HG03097 (cell line): ENCODE results near the gene PNP.
"Not testable (repeated sequence)": the region's sequence is repeated elsewhere in the genome, so short reads cannot be mapped to it uniquely, and the experiment has no call there.

Experiments used
- ATAC-seq: cut with Tn5 transposase; IDR thresholded peaks from one replicate; pipeline ENCODE4 v1.9.1; 2021; ENCODE audit not compliant: unreplicated experiment, low FRiP score

The PNP gene

DNA sequence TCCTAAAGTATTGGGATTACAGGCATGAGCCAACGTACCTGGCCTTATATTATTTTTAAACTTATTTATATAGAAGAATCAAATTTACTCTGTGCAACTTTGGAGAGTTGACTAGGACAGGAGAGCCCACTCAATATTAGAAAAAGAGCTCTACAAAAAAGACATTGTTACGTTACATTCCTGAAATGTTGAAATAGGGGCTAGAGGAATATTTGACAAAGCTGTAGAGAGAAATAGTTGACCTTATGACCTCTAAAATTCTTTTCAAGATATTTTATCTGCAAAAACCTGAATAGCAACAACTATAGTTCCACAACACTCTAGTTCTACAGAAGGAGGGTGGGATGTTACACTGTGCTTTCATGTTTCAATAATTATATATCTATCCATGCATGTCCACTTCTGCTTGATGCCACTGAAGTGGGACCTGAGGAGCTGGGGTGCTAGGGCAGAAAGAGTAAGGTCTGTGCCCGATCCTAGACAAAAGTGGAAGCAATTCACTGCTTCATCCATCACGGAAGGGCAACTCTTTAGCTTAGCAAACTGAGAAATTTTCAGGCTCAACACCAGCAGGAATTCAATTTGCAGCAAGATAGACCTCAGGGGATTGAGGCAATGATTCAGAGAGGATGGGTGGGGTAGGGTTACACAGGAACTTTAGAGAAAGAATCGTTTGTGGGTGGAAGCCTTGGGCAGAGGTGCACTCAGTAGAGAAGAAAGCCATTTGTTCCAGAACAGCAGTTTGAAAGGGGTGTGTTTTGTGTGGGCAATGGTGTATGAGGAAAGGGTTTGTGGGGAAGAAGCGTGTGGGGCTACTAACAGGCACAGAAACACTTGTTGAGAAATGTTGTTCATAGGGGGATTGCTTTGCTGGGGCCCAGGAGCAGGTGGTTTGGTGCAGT is 20.1 kb downstream of the PNP start:
- no peak for ATAC-seq

- no peak for ATAC-seq
Observed at GRCh38 chr14:20490563-20490962, 21.4 kb downstream of the PNP start.

DNA sequence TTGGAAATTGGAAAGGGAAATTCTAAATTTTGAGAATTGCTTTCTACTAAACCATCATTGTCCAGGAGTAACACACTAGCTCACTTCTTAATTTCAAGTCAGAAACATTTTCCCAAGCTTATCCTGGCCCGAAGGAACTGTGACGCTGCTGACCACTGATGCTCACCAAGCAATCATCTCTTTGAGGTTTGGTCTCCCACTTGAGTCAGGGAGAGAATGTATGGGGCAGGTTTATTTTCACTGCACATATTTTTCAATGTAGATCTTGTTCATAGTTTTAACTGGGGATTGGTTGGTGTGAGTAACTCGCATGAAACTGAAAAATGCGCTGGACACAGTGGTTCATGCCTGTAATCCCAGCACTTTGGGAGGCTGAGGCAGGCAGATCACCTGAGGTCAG is 23.3 kb downstream of the PNP start:
- ATAC-seq, result no peak

GRCh38 chr14:20493634-20494033 is 24.4 kb downstream of the PNP start:
- no peak for ATAC-seq

GRCh38 chr14:20494935-20495766 is 25.9 kb downstream of the PNP start:
- ATAC-seq, result no peak

DNA sequence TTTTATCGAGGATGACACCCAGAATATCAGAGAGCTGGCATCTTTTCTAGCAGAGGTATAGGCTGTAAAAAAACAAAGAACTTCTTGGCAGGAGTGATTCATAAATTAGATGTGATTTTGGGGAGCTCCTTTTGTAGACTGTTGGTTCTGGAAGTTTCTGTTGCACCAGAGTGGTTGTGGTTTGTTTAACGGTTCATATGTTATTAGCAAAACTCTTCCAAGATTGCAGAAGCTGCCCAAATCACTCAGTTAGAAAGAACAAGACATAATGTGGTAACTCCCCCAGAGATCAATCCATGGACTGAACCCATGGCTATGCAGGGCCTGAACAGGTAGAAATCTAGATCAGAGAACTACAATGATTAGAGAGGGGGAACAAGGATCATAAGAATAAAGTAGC is 29.4 kb downstream of the PNP start:
- ATAC-seq, result no peak

DNA sequence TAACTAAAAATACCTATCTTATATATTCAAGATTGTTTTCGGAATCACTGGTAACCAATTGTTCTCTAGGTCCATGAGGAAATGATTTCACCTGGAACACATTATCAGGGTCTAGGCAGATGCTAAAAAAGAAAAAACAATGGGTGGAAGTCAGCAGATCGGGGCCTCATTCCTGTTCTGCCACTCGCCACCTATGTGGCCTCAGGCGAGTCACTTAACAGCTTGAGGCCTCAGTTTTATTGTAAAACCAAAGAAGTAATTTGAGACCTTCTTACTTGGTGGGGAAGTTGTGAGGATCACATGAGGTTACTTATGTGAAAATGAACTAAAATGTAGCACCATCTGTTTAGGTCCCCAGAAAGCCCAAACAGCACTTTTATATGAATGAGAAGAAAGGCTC is 29.9 kb downstream of the PNP start:
- no peak for ATAC-seq

DNA sequence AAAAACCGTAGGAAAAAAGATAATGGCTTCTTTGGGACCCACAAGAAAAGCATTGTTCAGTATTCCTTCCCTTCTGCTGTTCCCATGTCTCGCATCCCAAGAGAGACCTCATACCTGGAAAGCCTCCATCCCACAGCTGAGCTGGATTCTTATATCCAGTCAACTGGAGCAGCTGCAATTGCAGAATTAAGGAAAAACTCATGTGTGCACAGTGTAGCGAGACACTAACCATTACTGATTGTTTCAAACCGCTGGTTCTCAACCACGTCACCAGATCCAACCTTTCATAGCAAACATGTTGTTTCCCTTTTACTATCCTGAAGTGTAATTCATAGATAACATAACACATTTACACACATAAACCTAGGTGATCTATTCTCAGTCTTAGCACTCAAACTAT is 30.7 kb downstream of the PNP start:
- ATAC-seq, result no peak

DNA sequence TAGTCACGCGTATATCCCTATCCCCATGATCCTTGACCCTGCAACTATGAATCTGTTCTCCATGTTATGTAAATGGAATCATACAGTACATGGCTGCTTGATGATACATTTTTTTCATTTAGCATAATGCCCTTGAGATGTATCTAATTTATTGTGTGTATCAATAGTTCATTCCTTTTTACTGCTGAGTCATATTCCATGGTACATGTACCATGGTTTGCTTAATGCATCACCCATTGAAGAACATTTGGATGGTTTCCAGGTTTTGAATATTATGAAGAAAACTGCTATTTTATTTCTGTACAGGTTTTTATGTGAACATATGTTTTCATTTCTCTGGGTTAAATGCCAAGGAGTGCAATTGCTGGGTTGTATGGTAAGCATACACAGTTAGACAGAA is 32.1 kb downstream of the PNP start:
- ATAC-seq, result no peak

GRCh38 chr14:20503898-20504297 is 34.7 kb downstream of the PNP start:
- ATAC-seq, result no peak

DNA sequence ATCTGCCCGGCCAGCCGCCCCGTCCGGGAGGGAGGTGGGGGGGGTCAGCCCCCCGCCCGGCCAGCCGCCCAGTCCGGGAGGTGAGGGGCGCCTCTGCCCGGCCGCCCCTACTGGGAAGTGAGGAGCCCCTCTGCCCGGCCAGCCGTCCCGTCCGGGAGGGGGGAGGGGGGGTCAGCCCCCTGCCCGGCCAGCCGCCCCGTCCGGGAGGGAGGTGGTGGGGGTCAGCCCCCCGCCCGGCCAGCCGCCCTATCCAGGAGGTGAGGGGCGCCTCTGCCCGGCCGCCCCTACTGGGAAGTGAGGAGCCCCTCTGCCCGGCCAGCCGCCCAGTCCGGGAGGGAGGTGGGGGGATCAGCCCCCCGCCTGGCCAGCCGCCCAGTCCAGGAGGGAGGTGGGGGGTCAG is 37.1 kb downstream of the PNP start:
- ATAC-seq, result not testable (repeated sequence)

DNA sequence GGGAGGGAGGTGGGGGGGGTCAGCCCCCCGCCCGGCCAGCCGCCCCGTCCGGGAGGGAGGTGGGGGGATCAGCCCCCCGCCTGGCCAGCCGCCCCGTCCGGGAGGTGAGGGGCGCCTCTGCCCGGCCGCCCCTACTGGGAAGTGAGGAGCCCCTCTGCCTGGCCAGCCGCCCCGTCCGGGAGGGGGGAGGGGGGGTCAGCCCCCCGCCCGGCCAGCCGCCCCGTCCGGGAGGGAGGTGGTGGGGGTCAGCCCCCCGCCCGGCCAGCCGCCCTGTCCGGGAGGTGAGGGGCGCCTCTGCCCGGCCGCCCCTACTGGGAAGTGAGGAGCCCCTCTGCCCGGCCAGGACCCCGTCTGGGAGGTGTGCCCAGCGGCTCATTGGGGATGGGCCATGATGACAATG is 37.5 kb downstream of the PNP start:
- not testable (repeated sequence) for ATAC-seq

DNA sequence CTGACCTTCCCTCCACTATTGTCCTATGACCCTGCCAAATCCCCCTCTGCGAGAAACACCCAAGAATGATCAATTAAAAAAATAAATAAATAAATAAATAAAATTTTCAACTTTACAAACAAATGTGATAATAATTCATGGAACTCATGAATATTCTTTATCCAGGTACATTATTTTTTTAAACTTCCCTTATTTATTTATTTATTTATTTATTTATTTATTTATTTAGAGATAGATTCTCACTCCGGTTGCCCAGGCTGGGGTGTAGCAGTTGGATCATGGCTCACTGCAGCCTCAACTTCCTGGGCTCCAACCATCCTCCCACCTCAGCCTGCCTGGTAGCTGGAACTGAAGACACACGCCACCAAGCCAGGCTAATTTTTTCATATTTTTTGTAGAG is 38.3 kb downstream of the PNP start:
- ATAC-seq, result not testable (repeated sequence)

- ATAC-seq, result no peak
Observed at GRCh38 chr14:20508367-20508766, 39.2 kb downstream of the PNP start.

- ATAC-seq, result no peak
Observed at GRCh38 chr14:20512177-20512905, 43.1 kb downstream of the PNP start.

- no peak for ATAC-seq
Observed at GRCh38 chr14:20515846-20516245, 46.6 kb downstream of the PNP start.

DNA sequence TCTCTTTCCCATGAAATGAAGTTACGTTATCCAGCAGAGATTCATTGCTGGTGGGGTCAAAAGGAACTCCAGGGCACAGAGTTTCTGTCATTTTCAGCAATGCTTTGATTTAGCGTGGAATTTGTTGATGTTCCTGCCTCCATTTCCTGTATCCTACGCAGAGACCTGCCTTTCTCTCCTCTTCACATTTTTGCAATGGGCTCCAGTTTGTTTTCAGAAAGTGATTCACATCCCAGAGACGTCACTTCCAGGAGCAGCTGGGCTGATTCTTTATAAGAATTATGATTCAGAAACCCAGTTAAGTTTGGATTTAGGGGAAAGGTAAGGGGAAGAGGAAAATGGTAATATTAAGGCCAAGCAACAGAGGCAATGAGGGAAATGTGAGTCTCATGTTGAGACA is 47.7 kb downstream of the PNP start:
- no peak for ATAC-seq

- ATAC-seq, result no peak
Observed at GRCh38 chr14:20522332-20522731, 53.1 kb downstream of the PNP start.

DNA sequence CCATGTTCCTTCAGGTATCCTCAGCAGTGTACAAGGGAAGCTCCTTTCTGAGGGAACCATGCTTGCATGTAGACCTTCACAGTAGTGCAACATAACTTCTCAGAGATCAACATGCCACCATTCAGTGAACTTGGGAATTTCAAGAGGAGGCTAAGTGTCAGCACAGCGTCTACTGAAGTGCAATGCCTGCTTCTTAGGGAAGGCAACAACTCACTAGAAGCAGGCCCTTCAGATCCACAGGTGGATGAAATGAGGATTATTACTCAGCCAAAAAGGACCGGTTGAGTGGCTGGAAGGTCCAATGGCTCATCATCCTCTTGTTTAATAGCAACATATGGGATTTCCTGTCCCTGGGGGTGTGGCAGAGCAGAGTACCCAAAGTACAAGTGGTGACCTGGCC is 54.8 kb downstream of the PNP start:
- ATAC-seq, result no peak
